Measurements from ENCODE around the gene HPS1.

- TF ChIP-seq CTCF (IDR thresholded peaks at IDR 0.05) = no peak
- no peak for TF ChIP-seq POLR2A (IDR thresholded peaks at IDR 0.05)
These were observed 9.4 kb upstream of the HPS1 start for GRCh38 chr10:98456043-98456570.
